Epithelial cell of esophagus (primary cell): ENCODE results near the gene SOX2.
A peak's percentile ranks its signal among the peaks of the same experiment; 100 is the strongest.

Source experiments
- DNase-seq: peaks from one replicate; pipeline ENCODE4 v3.0.0; 2010; ENCODE audit warnings: low read depth
- H3K4me3 ChIP-seq: 2 replicates; pipeline ENCODE4 v1.5.1; 2011; ENCODE audit warnings: mild to moderate bottlenecking, low read length, control low read depth
- CTCF ChIP-seq: IDR thresholded peaks from 2 replicates; pipeline ENCODE4 v1.5.1; 2011; ENCODE audit warnings: low read depth, mild to moderate bottlenecking, low read length, control low read depth, inconsistent platforms; ENCODE audit not compliant: insufficient read depth; ENCODE audit errors: missing control alignments

Gene SOX2

GRCh38 chr3:181730316-181730715, 18.6 kb downstream of the SOX2 start:
- TF ChIP-seq CTCF: no peak
- DNase-seq: no peak
- no peak overlapping the region for H3K4me3 ChIP-seq

DNA sequence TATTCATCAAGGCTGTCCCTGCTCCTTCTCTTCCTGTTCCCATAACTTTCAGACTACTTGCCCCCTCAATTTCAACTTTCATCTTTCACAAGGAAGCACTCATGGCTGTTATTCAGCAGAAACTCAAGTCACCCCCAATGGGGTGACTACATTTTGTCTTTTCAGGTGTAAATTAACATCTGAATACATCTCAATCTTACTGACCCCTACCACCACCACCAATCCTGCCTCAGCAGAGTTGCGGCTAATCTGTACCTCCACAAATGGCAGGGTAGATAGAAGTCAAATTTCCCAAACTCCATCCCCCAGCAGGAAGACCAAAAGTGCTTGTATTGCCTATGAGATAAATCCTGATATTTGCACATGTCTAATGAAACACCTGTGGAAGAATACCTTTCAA, 19.2 kb downstream of the SOX2 start:
- H3K4me3 ChIP-seq: no peak overlapping the region
- DNase-seq: no peak

GRCh38 chr3:181735911-181736310, 24.2 kb downstream of the SOX2 start:
- no peak for DNase-seq
- TF ChIP-seq CTCF: no peak
- H3K4me3 ChIP-seq: no peak overlapping the region

More for the DNA sequence above, 19.2 kb downstream of the SOX2 start:
- TF ChIP-seq CTCF: no peak

- DNase-seq: no peak
- no peak for TF ChIP-seq CTCF
- no peak overlapping the region for H3K4me3 ChIP-seq
Observed at GRCh38 chr3:181738551-181738950, 26.8 kb downstream of the SOX2 start.

DNA sequence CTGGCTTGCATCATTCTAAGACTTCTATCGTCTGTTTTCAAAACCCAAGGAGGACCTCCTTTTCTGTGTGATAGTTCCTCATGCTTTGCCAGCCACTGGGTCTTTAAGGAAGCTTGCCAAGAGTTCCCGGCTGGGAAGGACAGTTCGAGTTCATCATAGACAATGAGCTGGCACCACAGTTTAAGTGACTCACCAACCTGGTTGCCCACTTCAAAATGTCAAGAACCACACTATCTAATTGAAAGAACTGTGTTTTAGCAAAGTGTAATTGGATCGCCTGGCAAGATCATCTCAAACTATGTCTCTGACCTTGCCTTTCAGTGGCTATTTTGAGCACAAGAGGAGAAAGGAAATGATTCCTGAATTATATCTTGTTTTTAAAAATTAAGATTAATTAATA, 27.9 kb downstream of the SOX2 start:
- H3K4me3 ChIP-seq: no peak overlapping the region
- DNase-seq: peak; percentile 79
- no peak for TF ChIP-seq CTCF

DNA sequence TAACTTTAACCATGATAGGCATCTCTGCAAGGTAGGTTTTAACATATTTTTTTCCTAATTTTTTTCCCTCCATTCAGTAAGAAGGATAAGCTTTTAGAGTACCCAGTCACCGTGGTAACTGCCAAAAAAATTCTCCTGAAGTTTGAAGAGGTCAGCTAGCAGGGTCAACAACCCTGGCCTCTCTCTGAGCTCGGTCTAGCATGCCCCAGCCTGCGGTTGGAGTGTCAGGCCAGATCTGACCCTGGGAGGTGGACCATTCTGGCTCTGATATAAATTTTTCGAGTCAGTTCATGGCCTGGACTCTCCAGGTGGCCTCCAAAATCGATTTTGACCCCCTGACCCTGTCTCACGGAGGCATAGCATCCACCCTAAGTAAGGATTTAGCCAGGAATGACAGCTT, 29.7 kb downstream of the SOX2 start:
- no peak overlapping the region for H3K4me3 ChIP-seq
- no peak for DNase-seq
- TF ChIP-seq CTCF: no peak

- no peak overlapping the region for H3K4me3 ChIP-seq
- TF ChIP-seq CTCF: no peak
- DNase-seq: no peak
Observed at GRCh38 chr3:181752202-181752671, 40.5 kb downstream of the SOX2 start.
